NCI-H187 treated with DMSO at 0.1 percent for 48 hours (cell line): ENCODE measurements around the gene HDAC7.
"Not testable (repeated sequence)": the region's sequence is repeated elsewhere in the genome, so short reads cannot be mapped to it uniquely, and the experiment has no call there.

Experiments
- DNase-seq: peaks from one replicate; lab custom pipeline; 2025; lab: John Stamatoyannopoulos, UW

HDAC7 gene

DNA sequence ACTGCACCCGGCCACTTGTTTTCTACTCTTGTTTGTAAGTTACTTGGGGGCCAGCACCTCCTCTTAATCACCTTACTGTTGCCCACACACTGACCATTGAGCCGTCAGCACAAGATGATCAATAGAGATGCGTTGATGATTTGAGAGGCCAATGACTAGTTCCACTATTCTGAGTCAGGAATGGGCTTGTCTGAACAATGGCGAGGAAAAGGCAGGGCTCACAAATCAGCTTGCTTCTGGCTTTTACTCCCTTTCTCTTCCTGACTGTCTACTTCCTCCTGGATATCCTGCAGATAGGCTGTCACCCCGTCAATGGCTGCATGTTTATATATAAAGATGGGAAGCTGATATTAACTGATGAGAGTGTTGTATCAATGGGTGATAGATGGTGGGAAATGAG lies 29.1 kb upstream of the HDAC7 start:
- DNase-seq: no peak

DNA sequence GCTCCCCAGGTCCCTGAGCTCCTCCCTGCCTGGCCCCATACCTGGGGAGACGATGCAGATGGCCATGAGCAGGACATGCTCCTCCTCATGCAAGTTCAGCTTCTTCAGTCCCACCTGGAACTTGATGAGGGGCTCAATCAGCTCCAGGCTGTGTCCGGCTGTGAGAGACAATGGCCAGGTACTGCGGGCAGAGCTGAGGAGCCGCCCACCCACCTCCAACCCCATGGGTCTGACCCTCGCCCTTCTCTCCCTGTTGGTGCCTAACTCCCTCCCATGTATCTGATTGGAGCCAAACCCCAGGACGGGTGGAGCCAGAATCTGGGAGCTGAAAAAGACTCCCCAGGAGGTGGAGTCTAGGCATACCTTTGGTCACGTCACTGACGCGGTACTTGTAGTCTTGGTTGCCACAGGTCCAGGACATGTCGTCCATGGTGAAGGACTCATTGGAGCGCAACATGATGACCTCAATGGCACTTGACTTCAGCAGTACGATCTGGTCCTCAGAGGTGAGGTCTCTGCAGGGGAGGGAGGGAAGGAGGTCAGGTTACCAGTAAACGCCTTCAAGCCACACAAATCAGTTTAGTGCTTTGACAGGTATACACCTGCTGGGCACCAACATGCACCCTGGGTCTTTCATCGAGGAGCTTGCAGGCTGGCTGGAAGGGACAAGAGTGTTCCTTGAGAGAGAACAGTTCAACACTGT lies 26.7 kb upstream of the HDAC7 start:
- peak; percentile 42 for DNase-seq

DNA sequence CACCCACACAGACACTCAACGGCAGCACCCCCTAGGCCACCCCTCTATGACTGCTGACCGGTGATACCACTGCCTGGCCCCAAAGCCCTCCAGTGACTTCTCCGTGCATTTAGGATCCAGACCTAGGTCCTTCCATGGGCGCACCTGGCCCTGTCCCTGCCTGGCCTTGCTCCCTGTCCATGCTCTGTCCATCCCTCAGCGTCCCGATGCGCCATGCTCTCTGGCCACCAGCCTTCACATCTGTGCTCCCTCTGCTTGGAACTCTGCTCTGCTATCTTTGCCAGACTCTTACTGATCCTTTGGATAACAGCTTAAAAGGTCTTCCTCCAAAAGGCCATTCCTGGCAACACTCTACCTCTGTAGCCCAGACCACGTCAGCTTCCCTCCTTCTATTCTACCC lies 25.4 kb upstream of the HDAC7 start:
- no peak for DNase-seq

DNA sequence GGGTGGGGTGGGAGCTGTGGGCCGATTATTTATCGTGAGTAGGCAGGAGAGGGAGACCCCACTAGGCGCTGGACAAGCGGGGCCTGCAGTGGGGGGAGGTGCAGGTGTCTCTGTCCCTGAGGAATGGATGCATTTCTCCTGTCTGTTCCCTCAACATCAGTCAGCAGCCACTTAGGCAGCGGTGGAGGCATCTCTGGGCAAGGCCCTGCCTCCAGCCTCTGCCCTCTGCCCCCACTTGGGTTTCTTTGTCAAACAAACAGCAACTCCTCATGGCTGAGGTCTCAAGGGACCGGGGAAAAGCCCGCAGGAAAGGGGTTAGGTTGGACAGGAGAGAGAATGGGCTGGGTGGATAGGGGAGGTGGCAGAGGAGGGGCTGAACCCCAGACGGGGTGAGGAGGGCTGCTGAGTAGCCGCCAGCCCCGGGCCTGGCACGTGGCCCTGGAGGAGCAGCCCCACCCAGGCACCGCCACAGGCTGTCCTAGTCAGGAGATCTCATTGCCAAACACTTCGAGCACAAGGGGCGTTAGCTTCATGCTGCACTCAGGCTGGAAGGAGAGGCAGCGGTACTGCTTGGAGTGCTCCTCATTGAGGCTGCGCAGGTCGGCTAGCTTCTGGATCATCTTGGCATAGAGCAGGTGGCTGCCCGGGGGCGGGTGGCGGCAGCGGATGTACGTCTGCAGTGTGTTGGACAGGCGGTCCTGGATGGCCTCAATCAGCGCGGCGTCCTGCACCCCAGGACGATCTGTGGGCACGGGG lies 24.7 kb upstream of the HDAC7 start:
- peak; percentile 77 for DNase-seq

DNA sequence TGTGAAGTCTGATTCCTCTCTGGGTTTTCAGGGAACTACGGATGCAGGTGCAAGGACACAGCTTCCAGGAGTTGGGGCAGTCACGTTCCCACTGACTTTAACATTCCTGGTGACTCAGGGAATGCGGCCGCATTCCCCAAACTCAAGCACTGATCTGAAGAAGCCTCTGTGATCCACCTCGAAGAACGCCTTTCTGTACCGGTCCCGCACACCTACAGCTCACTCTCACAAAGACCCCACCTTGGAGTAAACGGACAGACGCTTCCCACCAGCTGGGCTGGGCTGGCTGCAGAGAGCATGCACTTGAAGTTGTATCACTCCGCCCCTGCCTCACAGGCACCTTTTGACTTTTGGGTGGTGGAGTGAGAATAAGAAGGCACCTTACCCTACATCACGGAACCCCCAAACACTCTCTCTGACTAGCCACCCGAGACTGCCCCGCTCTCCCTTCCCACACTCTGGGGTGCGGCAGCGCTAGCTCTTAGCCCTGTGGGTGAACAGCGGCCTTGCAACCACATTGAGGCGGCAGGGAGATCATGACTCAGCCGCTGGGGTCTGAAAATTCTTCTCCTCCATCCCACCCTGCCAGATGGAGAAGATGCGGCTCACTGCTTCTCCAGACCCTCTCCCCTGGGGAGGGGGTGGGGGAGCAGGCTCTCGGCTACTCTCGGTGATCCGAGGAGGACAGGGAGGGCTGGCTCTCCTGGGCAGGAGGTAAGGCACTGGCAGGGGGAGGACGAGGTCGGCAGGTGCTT lies 23.7 kb upstream of the HDAC7 start:
- no peak for DNase-seq

DNA sequence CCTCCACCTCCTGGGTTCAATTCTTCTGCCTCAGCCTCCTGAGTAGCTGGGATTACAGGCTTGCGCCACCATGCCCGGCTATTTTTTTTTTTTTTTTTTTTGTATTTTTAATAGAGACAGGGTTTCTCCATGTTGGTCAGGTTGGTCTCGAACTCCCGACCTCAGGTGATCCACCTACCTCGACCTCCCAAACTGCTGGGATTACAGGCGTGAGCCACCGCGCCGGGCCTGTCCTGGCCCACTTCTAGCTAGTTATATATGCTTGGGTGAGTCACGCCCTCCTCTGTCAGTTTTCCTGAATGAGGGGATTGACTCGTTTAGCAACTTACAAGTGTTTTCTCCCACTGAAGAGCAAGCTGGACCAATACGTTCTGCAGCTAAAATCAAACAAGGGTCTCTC lies 22.8 kb upstream of the HDAC7 start:
- DNase-seq: not testable (repeated sequence)

DNA sequence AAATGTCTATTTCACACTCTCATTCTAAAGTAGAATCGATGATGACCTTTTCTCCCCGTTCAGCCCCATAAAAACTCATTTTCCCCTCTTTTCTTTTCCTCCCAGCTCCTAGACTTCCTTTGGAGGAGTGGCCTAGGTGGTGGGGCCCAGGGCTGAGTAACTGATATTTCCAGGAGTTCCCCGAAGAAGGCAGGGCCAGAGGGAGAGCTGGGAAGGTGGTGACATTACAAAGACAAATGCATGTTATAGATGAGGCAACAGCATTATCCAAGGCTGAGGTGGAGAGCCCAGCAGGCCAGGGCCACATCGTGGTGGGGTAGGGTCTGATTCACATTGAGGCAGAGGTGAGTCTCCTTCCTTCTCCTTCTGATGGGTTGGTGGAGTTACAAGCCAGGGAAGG lies 22.2 kb upstream of the HDAC7 start:
- no peak for DNase-seq

DNA sequence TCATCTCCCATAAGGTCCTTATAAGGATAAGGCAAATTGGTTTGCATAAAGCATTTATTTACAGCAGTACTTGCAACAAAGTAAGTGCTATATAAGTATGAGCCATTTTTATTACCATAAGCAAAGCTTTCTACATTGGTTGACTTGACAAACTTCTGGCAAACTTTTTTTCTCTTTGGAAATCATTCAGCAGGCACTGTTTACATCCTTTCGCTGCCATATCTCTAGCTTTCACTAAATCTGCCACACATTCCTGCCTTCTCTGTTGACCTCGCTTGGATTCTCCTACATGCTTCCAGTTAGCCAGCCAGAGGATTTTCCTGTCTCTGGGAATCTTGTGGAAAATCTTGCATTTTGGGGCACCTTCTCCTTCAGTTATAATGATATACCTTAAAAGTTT lies 21.8 kb upstream of the HDAC7 start:
- DNase-seq: no peak

DNA sequence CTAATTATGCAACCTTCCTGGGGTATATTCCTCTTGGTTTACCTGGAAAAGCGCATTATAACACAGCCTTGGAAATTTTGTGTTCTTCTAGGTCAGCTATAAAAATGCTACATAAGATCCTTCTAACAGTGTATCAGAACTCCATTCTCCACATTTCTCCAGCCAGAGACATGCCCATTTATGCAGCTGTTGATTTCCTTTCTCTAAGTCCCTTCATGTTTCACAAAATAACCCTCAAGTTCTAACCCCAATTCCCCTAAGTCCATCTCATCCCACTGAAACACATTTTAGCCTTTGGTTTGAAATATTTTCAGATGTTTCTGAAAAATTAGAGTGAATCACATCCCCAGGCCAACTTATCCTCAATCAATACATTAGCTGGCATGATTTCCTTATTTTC lies 20.9 kb upstream of the HDAC7 start:
- no peak for DNase-seq

DNA sequence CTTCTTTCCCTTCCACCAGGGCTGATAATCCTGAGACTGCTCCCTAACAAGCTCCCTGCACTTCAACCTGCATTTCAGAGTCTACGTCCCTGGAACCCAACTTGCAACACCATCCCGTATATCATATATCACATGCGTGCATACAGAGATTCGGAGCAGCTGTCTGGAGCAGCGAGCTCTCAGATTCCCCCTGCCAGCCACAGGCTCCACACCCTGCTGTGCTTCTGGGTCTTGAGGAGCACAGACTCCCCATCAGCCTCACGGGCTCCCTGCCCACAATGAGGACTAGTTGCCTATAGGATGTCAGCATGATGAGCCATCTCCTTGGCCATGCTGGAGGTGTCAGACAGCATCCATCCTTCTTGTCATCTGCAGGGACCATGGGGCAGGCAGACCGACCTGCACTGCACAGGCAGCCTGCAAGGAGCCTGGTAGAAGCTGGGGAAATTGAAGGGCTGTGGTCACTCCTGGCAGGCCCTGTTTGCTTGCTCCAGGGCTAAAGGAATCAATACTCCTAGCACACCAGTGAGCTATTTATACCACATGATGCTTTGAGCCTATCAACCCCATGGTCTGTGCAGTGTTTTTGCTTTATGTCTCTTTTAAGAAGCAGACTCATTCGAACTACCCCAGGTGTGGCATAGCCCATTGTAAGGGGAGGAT lies 19.6 kb upstream of the HDAC7 start:
- no peak for DNase-seq

DNA sequence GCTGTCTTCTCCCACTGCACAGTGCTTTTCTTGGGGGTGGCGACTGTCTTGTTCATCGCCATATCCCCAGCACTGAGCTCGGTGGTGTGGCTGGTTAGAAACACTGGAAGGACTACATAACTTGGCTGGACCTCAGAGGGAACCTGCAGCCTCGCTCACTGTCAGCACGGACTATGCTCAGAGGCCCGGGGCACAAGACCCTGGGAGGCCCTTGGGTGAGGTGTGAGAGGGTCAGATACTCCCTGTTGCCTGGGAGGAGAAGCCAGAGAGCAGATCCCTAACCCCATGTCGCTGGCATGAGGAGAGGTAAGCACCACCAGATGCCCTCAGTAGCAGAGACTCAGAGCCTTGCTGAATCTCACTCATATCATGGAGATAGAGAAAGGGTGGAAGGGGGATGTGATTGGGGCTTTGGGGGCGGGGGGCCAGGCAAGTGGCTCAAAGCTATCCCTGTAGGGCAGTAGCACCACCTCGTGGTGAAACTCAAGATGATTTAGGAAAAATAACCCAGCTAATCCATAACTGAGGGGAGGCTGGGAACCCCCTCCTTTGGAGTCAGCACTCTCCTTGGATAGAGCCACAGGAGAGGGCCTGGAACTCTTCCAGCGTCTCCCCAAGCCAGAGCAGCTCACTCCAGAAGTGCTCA lies 18.7 kb upstream of the HDAC7 start:
- DNase-seq: no peak

DNA sequence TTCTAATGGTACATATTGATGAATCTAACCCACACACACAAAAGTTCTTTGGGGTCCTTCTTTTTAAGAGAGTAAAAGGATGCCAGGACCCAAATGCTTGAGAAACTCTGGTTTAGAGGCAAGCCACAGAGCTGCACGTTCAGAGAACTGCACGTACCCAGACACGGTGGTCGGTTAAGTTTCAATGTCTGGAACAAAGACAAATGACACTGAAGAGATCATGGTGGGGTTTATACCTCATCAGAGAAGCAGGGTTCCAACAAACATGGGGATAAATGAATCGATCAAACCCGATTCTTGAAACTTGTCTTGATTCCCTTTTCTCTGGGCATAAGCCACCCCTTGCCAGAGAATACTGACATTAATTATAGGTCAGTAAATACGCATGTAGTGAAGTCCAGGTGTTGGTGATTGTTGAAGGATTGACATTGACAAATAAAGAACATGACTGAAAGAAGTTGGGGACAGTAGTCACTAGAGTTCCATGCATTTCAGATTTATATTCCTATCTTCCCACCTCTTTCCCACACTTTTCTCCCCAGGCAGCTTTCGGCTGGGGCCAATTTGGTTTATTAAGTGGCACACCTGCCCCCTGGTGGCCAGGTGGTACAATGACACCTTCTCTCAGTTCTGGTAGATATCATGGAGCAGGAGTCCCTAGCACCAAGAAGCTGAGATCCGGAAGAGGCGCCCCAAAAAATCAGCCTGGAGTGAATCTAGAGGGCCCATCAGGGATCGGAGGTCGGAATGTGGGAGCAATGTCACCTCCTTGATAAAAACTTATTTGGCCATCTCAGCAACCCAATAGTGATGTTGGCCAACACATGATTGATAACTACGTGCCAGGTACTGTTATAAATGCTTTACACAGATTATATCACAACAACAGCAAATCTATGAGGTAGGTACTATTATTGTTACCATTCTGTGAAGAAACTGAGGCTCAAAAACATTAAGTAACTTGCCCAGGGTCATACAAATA lies 17.8 kb upstream of the HDAC7 start:
- DNase-seq: no peak

DNA sequence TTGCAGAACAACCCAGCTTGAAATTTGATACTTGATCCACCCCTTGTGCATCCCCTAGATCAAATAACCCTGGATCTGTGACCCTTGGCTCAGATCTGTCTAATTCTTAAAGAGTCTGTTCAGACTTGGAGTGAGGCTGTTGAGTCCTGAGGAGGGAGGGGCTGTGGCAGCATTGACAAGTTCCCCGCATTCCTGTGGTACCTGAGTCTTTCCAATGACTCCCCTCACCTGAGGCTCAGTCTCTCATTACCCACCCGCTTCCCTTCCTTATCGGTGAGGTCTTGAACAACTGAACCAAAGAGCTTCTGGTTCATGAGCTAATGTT lies 16.1 kb upstream of the HDAC7 start:
- DNase-seq: no peak

DNA sequence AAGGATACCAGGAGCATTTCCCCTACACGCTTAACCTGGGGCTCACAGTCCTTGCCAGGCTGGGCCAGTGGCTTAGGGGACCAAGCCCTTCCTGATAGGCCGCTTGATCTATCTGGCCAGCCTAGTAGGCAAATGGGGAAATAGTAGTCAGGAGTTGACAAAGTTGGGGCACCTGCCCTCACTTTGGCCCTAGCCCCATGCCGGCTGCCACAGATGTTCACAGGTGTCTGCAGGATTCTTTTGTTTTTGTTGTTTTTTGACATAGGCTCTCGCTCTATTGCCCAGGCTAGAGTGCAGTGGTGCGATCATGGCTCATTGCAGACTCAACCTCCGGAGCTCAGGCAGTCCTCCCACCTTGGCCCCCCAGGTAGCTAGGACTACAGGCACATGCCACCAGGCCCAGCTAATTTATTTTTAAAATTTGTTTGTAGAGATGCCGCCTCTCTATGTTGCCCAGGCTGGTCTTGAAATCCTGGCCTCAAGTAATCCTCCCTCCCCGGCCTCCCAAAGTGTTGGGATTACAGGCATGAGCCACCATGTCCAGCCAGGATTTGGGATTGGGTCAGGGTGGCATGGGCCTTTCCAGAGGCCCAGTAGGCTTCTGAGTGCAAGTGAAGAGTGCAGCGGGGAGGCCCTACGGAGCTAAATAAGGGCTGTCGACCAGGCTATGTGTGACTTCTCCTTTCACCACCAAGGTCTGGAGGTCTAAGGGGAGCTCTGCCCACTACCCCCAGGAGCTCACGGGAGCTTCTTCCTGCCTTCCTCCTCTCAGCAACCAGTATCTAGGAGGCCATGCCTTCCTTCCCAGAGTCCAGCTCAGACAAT lies 15.5 kb upstream of the HDAC7 start:
- no peak for DNase-seq

DNA sequence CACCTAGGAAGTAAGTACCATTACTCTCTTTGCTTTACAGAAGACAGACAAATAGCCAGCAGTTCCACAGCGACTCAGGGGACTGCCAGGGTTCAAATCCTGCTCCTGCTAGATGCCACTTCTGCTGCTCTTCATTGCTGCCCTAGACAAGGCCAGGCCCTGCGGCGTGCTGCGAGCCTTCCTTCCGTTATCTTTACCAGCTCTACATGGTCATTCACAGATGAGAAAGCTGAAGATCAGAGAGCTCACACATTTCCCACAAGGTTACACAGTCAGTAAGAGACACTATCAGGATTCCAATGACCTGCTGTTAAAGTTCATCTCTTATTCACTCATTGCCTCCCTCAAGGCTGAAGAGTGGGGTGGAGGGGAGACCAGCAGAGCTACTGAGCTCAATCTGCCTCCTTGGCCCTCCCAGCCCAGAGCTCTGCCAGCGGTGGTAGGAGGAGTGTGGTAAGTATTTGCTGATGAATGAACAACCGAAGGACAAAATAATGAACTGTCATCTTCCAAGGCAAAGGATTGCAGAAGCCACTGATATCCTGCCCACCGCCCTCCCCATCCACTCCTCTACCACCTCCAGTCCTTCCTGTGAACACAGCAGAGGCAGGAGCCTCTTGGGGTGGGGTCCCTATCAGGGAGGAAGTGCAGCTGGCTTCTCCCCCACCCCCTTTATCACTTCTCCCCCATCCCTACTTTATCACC lies 14.6 kb upstream of the HDAC7 start:
- no peak for DNase-seq

DNA sequence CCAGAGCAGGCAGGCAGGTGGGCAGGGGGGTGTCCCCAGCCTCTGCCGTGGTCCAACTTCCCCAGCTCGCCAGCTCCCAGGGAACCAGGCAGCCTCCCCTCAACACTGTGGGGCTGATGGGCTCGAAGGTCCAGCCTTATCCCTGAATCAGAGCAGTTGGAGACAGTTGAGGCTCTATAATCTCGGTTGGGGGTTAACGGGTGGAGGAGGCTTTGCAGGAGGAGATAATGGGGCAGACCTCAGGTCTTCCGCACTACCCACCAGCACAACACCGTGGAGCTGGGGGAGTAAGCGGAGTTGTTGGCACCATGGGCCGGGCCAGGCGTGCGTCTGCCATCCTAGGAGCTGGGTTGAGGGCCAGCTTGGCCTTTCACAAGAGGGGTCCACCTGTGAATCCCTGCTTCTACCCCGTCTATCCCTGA lies 13.9 kb upstream of the HDAC7 start:
- DNase-seq: no peak

DNA sequence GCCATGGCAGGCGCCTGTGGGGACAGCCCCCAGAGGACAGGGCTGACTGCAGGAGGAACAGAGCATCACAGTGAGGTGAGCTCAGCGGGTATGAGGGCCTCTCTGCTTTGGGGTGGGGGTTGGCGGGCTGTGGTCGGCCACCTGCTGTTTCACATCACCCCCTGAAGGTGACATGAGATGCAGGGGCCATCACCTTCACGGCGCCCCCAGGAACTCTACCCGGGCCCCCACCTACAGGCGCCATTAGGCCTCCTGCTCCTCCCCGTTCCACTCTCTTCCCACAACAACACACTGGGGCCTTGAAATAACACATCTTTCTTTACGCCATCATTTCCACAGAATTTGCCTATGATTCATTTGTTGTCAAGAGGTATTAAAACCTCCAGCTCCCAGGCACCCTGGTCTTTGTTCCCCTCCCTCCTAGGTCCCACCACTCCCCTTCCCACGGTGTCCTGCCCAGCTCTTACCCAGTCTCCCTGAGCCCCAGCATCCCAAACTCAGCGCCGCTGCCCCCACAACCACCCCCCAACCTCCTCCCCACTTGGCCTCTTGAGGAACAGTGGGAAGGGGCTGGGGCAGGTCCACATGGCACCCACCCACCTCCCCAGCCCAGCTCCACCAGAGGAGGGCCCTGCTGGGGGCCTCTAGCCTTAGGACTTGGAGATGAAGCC lies 12.7 kb upstream of the HDAC7 start:
- DNase-seq: no peak

DNA sequence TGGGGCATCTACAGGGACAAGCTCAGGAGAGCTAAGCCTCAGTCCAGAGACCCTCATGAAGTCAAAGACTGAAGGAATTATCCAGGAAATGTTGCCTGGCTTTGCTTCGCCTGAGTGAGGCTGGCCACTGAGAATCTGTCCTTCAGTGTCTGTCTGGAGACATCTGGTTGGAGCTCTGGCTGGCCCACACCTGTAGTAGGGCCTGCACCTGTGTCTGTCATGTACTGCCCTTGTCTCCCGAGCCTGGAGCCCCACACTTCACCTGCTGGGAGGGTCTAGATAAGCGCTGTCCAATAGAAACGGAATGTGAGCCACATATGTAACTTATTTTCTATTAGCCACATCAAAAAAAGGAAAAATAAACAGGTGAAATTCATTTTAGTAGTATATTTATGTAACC lies 9.9 kb upstream of the HDAC7 start:
- DNase-seq: no peak

DNA sequence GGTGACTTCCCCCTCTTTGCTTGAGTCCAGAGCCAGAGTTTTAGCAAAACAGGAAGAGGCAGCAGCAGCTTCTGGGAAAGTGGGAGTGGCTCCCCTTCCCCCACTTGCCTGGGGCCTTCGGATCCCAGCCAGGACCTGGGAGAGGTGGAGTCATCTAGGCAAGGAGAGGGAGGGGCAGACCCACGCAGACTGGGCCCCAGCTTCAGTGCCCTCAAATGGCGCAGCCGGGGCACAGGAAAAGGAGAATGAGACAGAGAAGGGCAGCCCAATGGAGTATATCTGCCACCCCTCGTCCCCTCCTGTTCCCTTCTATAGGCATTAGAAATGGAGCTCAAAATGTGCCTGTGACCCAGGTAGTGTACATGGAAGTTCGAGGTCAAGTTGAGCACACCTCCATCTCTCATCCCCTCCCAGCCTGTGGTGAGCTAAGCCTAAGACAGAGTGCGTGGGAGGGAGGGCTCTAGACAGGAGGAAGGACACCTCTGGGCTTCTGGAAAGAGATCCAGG lies 9.3 kb upstream of the HDAC7 start:
- DNase-seq: no peak
